Measurements from ENCODE around the gene GTF2IRD1.

DNA sequence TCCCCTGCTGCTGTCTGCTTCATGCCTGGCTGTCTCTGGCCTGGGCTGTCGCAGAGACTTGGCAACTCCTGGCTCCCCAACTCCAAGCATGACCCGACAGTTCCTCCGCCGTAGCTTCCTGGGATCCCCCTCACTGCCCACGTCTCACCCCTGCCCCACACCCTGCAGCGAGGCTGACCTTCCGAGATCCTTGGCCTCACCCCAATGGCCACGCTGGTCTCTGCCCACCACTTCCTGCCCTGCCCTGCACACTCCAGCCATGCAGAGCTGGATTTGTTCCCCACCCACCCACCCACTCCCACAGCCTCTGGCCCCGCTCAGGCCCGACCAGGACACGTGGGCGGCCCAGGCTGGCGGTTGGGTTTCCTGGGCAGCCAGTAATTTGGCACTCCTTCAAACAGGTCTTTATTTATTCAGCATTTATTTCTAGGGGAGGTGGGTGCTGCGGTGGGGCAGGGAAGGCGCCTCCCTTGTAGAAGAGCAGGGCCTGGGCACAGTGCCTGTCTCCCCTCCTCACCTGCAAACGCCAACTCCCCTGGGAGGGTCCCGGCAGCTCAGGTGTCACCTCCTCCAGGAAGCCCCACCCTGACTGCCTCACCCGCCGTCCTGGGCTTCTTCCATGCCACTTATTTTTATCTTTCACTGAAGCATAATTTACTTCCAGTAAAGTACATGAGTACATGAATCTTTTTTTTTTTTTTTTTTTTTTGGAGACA lies 25.5 kb downstream of the GTF2IRD1 start:
- TF ChIP-seq, protein P1, sequence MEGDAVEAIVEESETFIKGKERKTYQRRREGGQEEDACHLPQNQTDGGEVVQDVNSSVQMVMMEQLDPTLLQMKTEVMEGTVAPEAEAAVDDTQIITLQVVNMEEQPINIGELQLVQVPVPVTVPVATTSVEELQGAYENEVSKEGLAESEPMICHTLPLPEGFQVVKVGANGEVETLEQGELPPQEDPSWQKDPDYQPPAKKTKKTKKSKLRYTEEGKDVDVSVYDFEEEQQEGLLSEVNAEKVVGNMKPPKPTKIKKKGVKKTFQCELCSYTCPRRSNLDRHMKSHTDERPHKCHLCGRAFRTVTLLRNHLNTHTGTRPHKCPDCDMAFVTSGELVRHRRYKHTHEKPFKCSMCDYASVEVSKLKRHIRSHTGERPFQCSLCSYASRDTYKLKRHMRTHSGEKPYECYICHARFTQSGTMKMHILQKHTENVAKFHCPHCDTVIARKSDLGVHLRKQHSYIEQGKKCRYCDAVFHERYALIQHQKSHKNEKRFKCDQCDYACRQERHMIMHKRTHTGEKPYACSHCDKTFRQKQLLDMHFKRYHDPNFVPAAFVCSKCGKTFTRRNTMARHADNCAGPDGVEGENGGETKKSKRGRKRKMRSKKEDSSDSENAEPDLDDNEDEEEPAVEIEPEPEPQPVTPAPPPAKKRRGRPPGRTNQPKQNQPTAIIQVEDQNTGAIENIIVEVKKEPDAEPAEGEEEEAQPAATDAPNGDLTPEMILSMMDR (conservative IDR thresholded peaks at IDR 0.05 in 1 of 2, IDR thresholded peaks at IDR 0.05 in 1 of 2; ENCODE audit: low read depth in 1 of 2, low read length in 2 of 2): no peak
- TF ChIP-seq EZH2 (IDR thresholded peaks at IDR 0.05; ENCODE audit: low read length, missing control alignments): no peak
